Activated T-cell treated with anti-CD3 and anti-CD28 coated beads for 4 hours (primary cell): ENCODE data around the gene ITPR1.

Experiments
- DNase-seq: peaks from one replicate; pipeline ENCODE4 v3.0.0-alpha.2; 2020

Gene ITPR1

GRCh38 chr3:4797201-4797705 is 304.1 kb downstream of the ITPR1 start:
- no peak for DNase-seq

GRCh38 chr3:4799266-4800256 is 306.4 kb downstream of the ITPR1 start:
- no peak for DNase-seq

- no peak for DNase-seq
These were observed 307.4 kb downstream of the ITPR1 start for GRCh38 chr3:4800595-4800994.

- DNase-seq = no peak
These were observed 308.7 kb downstream of the ITPR1 start for GRCh38 chr3:4801892-4802291.

GRCh38 chr3:4802903-4803302 is 309.8 kb downstream of the ITPR1 start:
- no peak for DNase-seq

- DNase-seq = no peak
These were observed 311.3 kb downstream of the ITPR1 start for GRCh38 chr3:4804161-4805058.

- no peak for DNase-seq
These were observed 312.5 kb downstream of the ITPR1 start for GRCh38 chr3:4805662-4806061.

- no peak for DNase-seq
These were observed 313.5 kb downstream of the ITPR1 start for GRCh38 chr3:4806535-4807108.

GRCh38 chr3:4807381-4808280 is 314.5 kb downstream of the ITPR1 start:
- no peak for DNase-seq

GRCh38 chr3:4808637-4809036 is 315.5 kb downstream of the ITPR1 start:
- no peak for DNase-seq

GRCh38 chr3:4809922-4810321 is 316.8 kb downstream of the ITPR1 start:
- no peak for DNase-seq

GRCh38 chr3:4812591-4812990 is 319.4 kb downstream of the ITPR1 start:
- no peak for DNase-seq

- no peak for DNase-seq
These were observed 320.8 kb downstream of the ITPR1 start for GRCh38 chr3:4813909-4814304.

- DNase-seq = no peak
These were observed 321.3 kb downstream of the ITPR1 start for GRCh38 chr3:4814305-4814903.

GRCh38 chr3:4814904-4815574 is 321.9 kb downstream of the ITPR1 start:
- DNase-seq = no peak

GRCh38 chr3:4816306-4816705 is 323.2 kb downstream of the ITPR1 start:
- DNase-seq = no peak

GRCh38 chr3:4816718-4817117 is 323.6 kb downstream of the ITPR1 start:
- no peak for DNase-seq

GRCh38 chr3:4817128-4817527 is 324.0 kb downstream of the ITPR1 start:
- DNase-seq = no peak

GRCh38 chr3:4818164-4818563 is 325.0 kb downstream of the ITPR1 start:
- no peak for DNase-seq

GRCh38 chr3:4818986-4819693 is 326.0 kb downstream of the ITPR1 start:
- no peak for DNase-seq
